Amniotic epithelial cell (primary cell): Measurements from ENCODE around the gene DTNB.

ENCODE experiments used
- DNase-seq: peaks from one replicate; pipeline ENCODE4 v3.0.0-alpha.2; 2010; ENCODE audit warnings: low read depth

DTNB gene

DNA sequence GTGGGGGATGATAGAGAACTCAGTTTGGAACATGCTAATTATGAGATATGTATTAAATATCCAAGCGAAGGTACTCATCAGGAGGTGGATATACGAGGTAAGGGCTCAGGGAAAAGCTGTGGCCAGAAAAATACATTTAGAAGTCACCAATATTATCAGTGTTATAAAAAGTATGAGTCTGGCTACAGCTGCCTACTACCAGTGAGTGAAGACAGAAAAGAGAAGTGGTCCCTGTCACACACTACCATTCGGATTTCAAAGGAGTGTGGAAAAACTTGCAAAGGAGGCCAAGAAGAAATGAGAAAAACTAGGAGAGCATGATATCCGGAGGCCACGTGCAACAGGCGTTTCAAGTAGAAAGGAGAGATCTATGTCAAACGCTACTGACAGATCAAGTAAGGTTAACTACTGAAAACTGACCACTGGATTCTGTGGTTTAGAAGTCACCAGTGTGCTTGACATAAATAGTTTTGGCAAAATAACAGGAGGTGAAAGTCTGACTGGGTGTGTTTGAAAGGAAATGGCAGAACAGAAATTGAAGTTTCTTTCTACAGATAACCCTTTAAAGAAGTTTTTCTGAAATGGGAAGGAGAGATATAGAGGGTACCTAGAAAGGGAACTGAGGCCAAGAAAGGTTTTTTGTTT is 213.0 kb downstream of the DTNB start:
- no peak for DNase-seq

DNA sequence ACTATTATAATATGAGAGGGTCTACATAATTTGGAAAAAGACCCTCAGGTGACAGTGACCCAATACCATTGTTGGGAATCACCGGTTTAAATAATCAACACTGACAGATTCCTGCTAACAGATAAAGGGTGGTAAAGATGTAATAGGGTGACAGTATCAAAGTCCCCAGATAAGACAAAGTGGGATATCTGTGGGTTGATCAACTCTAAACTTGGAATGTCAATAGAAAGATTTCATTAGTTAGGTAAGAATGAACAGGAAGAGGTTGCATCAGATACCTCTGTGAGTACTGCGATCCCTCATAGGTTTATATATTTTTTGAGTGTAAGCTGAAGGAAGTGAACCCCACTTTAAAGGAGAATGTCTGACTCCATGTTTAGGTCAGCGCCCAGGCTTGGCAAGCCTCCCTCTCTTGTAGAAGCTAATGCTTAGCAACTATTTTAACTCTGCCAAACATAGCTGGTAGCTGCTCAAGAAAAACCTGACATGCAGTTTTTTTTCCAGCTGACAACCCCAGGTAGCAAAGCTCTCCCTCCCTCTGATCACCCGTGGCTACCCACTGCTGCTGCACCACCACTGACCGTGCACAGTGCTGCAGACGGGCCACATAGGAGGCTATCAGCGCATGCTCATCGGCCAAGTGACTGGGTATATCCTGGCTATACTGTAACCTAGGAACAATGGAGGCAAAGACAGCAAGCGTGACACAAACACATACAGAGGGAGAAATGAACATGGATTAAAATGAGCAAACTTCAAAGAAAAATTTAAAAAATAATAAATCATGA is 218.4 kb downstream of the DTNB start:
- no peak for DNase-seq

DNA sequence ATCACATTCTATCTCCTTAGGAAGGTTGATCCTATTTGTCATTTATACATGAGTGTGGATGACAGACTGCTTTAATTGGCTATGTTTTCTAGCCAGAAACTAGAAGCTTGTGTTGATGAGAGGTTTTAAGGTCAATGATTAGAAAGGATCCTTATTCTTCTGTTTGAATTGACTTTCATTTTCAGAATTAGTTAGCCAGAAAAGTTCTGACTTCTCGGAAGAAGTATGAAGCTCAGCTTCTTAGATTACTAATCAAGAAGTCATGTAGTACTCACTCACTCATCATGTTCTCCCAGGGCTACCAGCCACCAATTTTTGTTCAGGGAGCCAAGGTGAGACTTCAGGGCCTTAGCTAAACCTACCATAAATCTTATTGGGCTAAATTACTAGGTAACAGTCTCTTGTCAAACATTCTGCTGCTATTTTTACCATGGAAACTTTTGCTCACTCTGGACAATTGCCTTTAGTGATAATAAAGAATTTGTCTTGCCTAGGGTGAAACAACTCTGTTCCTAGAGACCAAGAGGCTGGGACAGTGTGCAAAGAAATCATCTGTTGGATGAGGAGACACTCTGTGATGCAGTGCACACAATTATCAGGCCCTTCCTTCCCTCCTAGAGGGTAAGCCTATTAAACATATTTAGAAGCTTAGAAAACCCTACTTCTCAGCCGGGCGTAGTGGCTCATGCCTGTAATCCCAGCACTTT is 220.0 kb downstream of the DTNB start:
- DNase-seq: no peak

DNA sequence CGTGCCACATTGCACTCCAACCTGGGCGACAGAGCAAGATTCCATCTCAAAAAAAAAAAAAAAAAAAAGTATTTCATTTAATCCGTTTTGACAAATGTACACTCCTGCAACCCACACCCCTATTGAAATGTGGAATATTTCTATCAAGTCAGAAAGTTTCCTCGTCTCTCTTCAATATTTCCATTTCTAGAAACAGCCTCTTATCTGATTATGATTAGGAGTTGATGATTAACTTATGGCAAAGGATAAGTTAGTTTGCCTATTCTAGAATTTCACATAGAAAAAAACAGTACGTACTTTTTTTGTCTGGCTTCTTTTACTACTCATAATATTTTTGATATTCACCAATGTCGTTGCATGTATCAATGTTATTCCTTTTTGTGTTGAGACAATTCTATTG is 224.6 kb downstream of the DTNB start:
- DNase-seq: no peak

DNA sequence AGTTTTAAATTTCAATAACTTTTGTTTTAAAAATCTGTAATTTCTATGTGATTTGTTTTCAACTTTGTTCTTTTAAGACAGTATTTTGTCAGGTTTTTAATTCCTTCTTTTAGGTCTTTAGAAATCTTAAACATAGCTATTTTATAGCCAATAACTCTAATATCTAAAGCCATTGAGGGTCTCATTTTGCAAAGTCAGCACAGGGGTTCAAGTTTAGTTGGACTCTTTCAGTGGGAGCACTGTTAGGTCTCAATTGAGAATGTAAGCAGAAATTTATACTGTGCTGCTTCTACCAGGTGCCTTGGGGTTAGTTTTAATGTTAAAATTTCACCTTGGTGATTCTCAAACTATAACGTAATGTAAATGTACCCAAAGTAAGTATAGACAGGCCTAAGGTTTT is 226.4 kb downstream of the DTNB start:
- no peak for DNase-seq

DNA sequence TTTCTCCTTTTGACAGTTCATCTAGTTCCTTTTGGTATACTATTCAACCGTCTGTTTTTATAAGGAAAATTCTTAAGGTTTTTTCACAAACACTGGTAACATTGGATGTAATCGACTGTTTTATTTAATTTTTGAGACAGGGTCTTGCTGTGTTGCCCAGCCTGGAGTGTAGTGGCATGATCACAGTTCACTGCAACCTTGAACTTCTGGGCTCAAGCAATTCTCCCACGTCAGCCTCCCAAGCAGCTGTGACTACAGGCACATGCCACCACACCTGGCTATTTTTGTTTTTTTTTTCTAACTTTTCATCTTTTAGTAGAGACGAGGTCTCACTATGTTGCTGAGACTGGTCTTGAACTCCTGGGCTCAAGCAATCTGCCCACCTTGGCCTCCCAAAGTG is 227.3 kb downstream of the DTNB start:
- DNase-seq: no peak

DNA sequence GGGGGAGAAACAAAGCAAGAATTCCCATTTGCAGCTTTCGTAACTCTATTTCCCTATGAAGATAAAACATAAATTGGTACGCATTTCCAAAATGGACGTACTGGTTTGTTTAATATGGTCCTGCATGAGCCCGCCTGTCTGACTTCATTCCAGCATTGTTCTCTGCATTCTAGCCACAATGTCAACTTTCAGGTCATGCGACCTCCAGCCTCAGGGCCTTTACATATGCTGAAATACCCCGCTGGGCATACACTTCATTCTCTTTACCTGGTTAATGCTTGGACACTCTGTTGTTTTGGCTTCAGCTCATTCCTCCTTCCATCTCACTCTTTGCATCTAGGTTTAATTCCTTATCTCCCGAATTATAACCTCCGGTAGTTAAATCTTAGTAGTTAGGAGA is 227.9 kb downstream of the DTNB start:
- no peak for DNase-seq

DNA sequence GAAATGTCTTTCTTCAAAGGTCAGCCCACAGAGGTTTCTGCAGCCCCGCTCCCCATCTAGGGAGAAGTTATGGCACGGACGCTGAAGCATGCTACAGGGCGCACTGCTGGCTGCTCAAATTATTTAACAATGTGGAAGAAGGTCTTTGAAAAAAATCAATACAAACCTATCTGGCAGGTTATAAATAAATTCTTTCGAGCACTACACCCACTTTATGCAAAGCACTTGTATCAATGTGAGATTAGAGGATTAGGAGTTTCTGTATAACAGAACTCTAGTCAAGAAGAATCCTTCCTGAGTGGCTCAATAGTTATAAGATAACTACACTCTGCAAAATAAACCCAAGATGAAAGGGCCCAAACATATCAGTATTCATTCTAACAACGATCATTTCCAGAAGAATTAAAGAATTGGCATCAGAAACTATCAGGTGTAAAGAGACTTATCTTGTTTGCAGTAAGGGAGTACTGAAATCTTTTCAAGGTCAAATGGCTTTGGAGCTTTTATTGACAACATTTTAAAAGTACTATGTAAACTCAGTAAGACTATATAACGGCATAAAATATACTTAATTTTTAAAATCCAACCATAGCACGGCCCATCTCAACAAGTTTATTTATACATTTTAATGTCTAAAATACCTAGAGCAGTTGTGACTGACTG is 228.6 kb downstream of the DTNB start:
- no peak for DNase-seq

DNA sequence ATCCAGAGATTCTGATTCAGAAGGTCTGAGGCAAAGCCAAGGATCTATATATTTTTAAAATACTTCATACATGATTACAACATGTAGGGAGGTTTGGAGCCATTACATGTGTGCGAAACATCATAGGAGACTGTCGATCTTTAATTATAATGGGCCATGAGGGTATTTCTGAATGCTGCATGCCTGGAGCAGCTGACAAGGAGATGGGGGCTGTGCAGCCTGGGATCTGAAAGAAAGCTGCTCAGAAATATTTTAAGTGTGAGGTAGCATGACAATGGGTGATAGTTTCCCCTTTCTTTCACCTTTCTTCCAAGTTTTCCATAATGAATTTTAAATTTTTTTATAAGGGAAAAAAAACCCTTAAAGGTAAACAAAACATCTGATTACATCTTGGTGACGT is 229.6 kb downstream of the DTNB start:
- DNase-seq: no peak

DNA sequence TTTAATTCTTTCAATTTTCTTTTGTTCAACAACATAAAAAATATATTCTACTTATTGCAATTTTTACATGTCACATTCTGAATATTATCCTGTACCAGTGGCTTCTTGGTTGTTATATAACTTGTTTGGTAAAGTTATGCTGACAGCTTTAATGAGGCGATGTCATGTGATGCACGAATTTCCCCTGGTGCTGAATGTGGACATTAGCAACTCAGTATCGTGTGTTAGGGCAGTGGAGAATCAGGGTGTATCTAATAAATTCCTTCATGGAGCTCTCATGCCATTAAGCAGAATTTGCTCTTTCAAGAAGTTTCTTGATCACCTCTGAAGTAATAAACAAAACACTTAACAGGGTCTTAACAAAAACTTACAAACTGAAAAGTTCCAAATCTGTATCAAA is 232.0 kb downstream of the DTNB start:
- DNase-seq: no peak

DNA sequence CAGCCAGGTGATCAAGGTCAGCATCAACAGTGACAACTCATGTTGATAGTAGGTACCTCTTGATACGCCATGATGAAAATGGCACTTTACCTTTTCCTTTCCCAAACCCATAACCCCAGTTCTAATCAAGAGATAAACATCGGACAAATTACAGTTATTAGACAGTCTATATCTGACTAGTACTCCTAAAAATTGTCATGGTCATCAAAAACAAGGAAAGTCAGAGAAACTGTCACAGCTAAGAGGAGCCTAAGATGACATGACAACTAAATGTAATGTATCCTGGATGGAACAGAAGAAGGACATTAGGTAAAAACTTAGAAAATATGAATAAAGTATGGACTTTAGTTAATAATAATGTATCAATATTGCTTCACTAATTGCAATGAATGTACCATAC is 234.6 kb downstream of the DTNB start:
- no peak for DNase-seq

DNA sequence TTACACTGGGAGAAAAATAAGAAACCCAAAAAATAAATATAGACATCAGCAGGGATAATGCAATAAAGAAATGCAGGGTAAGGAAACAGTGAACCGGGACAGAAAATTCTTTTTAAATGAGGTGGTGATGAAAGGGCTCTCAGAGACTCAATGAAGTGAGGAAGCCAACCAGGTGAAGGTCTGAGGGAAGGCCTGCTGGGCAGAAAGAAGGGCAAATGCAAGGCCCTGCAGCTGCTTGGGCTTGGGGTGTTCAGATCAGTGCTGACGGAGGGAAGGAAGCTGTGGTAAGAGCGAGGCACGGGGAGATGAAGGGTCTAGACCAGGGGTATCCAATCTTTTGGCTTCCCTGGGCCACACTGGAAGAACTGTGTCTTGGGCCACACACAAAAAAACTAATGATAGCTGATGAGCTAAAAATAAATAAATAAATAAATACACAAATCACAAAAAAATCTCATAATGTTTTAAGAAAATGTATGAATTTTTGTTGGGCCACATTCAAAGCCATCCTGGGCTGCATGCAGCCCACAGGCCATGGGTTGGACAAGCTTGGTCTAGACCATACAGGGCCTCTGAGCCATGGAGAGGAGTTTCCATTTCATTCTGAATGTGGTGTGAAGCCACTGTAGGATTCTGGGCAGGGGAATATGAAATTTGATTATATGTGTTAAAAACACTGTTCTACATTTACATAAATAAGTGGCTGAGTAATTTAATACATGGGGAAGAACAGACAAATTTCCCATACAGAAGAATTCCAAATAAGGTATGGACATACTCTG is 235.3 kb downstream of the DTNB start:
- DNase-seq: no peak

DNA sequence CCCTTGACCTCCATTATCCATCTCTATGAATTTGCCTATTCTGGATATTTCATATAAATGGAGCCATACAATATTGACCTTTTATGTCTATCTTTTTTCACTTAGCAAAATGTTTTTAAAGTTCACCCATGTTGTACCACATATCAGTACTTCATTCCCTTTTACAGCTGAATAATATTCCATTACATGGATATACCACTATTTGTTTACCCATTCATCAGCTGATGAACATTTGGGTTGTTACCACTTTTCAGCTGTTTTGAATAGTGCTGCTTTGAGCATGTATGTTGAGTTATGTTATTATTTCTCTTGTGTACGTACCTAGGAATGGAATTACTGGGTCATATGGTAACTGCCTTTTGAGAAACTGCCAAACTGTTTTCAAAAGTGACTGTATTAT is 238.0 kb downstream of the DTNB start:
- DNase-seq: no peak

DNA sequence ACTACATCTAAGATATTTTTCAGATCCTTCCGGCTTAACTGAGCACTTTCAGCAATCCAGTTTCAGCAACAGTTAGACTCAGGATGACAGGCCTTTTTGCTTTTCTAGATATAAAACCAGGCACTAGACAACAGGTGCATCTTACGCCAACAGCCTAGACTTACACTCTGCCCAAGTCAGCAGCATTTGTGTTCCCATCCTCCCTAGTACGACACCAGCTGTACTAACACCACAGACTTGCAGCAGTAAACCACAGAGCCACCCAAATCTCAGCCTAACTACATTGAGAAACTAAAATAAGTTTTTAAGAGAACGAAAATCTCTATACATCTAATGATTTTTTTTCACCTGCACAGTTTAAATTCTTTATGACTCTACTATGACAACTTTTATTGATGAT is 241.8 kb downstream of the DTNB start:
- no peak for DNase-seq

DNA sequence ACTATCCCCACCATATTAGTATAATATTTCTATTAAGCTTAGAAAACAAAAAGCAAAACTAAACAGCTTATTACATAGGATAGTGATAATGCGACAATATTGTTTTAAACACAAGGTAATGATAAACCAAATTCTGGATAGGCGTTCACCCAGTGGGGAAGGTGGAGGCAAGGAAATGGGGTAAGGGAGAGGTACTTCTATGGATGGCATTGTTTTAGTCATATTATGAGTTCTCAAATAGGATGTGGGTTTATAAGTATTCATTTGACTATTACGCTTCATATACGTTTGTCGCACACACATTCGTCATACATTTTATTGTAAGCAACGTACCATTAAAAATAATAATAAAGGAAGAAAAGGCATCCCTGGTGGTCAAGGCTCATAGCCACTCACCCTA is 242.8 kb downstream of the DTNB start:
- DNase-seq: no peak

DNA sequence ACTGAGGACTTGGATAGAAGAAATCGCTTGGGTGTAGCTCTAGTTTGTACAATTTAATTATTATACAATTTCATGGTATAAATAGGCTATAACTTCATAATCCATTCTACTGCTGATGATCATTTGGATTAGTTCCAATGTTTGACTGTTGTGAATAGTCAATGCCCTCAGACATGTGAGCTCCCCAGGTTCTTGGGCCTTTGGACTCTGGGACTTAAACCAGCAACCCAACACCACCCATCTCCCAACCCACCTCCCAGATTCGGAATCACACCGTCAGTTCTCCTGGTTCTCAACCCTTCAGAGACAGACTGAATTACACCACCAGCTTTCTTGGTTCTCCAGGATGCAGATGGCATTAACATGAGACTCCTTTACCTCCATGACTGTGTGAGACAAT is 247.1 kb downstream of the DTNB start:
- DNase-seq: no peak

DNA sequence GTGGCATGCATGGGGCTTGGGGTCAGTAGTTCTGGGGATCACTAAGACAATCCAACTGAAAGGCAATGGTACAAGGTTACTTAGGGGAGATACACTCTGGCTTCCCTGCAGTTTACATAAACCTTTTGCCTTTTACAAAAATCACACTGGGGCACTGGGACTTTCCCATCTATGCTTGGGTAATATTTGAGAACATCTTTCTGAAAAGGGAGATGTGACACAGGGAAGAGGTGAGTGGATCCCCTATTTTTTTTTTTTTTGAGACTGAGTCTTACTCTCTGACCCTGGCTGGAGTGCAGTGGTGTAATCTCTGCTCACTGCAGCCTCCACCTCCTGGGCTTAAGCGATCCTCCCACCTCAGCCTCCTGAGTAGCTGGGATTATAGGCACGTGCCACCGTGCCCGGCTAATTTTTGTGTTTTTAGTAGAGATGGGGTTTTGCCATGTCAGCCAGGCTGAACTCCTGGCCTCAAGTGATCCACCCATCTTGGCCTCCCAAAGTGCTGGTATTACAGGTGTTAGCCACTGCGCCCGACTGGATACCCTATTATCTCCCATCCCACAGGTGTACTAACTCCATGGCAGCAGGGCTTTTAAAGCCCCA is 248.8 kb downstream of the DTNB start:
- no peak for DNase-seq

DNA sequence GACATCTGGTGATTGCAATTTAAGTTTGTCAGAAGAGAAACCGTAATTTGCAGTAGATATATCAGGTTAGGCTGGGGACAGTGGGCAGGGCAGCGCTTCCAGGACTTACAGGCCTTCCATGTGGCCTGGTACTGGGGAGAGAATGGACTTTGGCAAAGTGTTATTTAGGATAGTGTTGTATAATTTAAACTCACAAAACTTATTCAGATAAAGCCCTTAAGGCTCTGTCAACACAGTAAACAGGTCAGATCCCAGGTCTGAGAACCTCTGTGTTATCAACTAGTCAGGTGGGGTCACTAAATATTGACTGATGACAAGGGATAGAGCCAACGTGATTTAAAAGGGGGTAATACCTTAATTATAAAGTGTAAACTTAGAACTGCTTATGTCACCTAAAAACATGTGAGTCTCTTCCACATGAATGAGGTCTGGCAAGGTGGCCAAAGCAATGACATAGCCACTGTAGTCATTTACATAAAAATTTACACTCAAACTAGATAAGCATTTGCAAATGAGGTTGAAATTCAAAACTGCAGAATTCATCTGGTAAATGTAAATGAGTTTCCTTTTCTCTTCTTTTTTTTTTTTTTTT is 251.5 kb downstream of the DTNB start:
- no peak for DNase-seq

DNA sequence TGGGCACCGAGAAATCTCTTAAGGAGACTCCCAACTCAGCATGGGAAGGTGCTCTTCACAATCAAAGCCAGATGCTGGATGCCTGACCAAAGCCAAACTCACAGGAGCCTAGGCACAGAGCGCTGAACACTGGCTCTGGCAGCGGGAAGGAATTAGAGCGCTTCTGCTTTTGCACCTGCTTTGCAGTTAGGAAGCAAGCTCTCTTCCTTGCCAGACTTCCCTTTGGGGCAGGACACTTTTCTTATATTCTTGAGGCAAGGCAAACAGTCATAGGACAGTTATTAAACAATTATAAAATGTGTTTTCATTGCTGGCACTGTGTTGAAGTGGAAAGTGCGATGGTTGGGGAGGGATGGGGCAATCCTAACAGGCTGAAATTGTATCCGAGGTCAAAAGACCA is 252.1 kb downstream of the DTNB start:
- no peak for DNase-seq

DNA sequence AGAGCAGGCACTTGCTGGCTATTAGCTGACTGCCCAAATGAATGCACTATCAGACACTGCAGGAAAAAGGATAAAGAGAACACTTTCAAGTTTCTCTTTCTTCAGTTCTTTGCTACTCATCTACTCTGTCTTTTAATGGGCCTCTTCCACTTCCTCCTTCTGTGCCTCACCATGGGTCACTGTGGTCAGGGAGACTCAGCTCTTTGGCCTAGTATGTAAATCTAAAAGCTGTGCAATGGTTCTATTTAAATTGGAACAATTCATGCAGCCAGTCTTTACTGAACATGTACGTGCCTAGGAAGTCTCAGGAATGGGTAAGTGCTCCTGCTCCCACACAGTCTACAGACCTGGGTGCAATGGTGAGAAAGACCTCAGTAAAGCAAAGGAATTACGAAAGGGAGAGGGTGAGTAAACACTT is 252.5 kb downstream of the DTNB start:
- DNase-seq: peak; percentile 7

DNA sequence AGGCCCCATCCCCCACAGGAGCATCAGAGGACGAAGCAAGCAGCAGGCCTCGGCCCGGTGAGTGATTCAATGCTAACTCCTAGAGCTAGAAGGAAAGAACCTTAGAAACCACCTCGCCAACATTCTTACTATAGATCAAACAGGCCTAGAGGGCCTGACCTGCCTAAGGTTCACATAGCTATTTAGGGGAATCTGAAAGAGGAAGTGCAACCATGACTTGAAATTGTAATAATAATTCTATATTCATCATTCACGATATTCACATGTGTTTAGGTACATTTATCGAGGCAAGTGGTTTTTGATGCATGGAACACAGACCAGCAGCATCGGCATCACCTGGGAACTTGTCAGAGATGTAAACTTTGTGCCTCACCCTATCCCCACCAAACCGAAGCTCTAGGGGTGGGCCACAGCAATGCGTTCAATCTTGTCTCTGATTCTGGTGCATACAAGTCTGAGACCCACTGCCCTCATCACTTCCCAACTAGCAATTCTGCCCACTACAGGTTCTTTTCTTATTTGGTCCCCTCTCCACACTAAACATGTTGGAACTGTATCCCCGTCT is 253.6 kb downstream of the DTNB start:
- no peak for DNase-seq
